Coronary artery (tissue), 2 donors: ENCODE results near the gene CD3E.

Experiments
- DNase-seq: peaks from one replicate; pipeline ENCODE4 v3.0.0-alpha.2; 2017; ENCODE audit warnings: low spot score
- H3K27ac ChIP-seq, 2 donors: fragments of 200-600 bp; sonication (generic); one replicate each; pipeline ENCODE4 v1.5.1; 2016 to 2019
- H3K4me3 ChIP-seq: fragments of 200-600 bp; sonication (generic); 2 replicates; pipeline ENCODE4 v1.5.1; 2016; ENCODE audit warnings: mild to moderate bottlenecking, moderate library complexity
- CTCF ChIP-seq: fragments of 200-600 bp; sonication (generic); IDR thresholded peaks from one replicate; pipeline ENCODE4 v1.5.1; 2019; ENCODE audit warnings: antibody characterized with exemption

CD3E gene

GRCh38 chr11:118277312-118277711 lies 27.2 kb upstream of the CD3E start:
- no peak overlapping the region for H3K4me3 ChIP-seq
- DNase-seq = no peak
- H3K27ac ChIP-seq = no peak overlapping the region
- no peak for TF ChIP-seq CTCF

GRCh38 chr11:118281284-118281683 lies 23.2 kb upstream of the CD3E start:
- no peak for DNase-seq
- no peak for TF ChIP-seq CTCF
- no peak overlapping the region for H3K27ac ChIP-seq
- no peak overlapping the region for H3K4me3 ChIP-seq

GRCh38 chr11:118282606-118283005 lies 21.9 kb upstream of the CD3E start:
- Histone ChIP-seq H3K27ac (no peak overlapping the region), H3K4me3 (no peak overlapping the region)
- TF ChIP-seq CTCF = no peak
- no peak for DNase-seq

GRCh38 chr11:118283037-118283636 lies 21.4 kb upstream of the CD3E start:
- no peak for DNase-seq
- Histone ChIP-seq H3K27ac (no peak overlapping the region), H3K4me3 (no peak overlapping the region)
- no peak for TF ChIP-seq CTCF

- H3K27ac ChIP-seq = no peak overlapping the region
- no peak overlapping the region for H3K4me3 ChIP-seq
- no peak for DNase-seq
- TF ChIP-seq CTCF = no peak
Measured at GRCh38 chr11:118283756-118284350, 20.7 kb upstream of the CD3E start.

- H3K27ac ChIP-seq = no peak overlapping the region
- H3K4me3 ChIP-seq = no peak overlapping the region
- no peak for DNase-seq
- no peak for TF ChIP-seq CTCF
Measured at GRCh38 chr11:118286545-118286944, 18.0 kb upstream of the CD3E start.

GRCh38 chr11:118287006-118287405 lies 17.5 kb upstream of the CD3E start:
- TF ChIP-seq CTCF = no peak
- no peak for DNase-seq
- Histone ChIP-seq H3K4me3 (no peak overlapping the region), H3K27ac (no peak overlapping the region)
